GM12874 (cell line): Measurements from ENCODE around the gene SLC9C2.

Experiments used
- TF ChIP-seq, protein P1 (sequence below): IDR thresholded peaks from 2 replicates; pipeline ENCODE4 v1.5.1; 2011; ENCODE audit warnings: low read depth, mild to moderate bottlenecking, control low read depth, low read length, moderate library complexity; ENCODE audit not compliant: insufficient read depth

Gene SLC9C2

DNA sequence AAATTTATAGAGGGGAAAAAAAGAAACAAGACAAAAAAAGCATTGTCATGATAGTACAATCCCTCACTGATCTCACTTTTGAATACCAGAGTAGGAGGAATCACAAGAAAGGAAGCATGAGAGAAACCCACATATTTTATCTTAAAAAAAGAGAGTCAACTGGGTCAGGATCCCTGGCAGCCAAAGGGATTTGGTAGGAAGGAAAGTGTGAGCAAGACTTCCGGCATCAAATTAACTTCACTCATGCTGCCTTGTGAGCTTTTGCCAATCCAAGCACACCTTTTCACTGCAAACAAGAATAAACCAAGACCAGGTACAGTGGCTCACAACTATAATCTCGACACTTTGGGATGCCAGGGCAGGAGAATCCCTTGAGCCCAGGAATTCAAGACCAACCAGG lies 53.1 kb downstream of the SLC9C2 start:
- TF ChIP-seq, protein P1, sequence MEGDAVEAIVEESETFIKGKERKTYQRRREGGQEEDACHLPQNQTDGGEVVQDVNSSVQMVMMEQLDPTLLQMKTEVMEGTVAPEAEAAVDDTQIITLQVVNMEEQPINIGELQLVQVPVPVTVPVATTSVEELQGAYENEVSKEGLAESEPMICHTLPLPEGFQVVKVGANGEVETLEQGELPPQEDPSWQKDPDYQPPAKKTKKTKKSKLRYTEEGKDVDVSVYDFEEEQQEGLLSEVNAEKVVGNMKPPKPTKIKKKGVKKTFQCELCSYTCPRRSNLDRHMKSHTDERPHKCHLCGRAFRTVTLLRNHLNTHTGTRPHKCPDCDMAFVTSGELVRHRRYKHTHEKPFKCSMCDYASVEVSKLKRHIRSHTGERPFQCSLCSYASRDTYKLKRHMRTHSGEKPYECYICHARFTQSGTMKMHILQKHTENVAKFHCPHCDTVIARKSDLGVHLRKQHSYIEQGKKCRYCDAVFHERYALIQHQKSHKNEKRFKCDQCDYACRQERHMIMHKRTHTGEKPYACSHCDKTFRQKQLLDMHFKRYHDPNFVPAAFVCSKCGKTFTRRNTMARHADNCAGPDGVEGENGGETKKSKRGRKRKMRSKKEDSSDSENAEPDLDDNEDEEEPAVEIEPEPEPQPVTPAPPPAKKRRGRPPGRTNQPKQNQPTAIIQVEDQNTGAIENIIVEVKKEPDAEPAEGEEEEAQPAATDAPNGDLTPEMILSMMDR, result no peak

DNA sequence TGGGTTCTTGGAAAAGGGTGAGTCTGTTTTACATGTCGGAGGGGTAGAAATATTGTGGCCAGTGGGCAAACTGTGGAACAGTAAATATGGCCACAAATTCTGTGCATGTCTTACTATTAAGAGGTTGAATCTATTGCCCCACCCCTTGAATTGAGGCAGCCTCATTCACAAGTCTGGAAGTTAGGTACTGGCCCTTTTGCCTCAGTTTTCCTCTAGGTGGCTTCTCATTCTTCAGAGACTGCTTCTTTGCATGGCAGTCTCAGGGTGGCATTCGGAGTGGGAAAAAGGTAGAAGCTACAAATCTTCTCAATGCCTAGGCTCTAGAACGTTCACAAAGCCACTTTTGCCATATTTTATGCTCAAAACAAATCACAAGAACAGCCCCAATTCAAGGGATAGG lies 57.2 kb downstream of the SLC9C2 start:
- TF ChIP-seq, protein P1, result no peak

GRCh38 chr1:173536223-173536622 lies 66.6 kb downstream of the SLC9C2 start:
- TF ChIP-seq, protein P1, result no peak

GRCh38 chr1:173532237-173532636 lies 70.6 kb downstream of the SLC9C2 start:
- TF ChIP-seq, protein P1, result no peak

- TF ChIP-seq, protein P1, result no peak
Observed at GRCh38 chr1:173530795-173531693, 71.8 kb downstream of the SLC9C2 start.

- TF ChIP-seq, protein P1, result no peak
Observed at GRCh38 chr1:173529106-173529505, 73.8 kb downstream of the SLC9C2 start.

GRCh38 chr1:173527151-173527826 lies 75.6 kb downstream of the SLC9C2 start:
- TF ChIP-seq, protein P1, result no peak
